SHP77 (cell line): Measurements from ENCODE around the gene CSF2.
"Not testable (repeated sequence)": the region's sequence is repeated elsewhere in the genome, so short reads cannot be mapped to it uniquely, and the experiment has no call there.

Source experiments
- DNase-seq, 2 experiments: peaks; one replicate each; lab custom pipeline; 2025; lab: John Stamatoyannopoulos, UW

Gene CSF2

DNA sequence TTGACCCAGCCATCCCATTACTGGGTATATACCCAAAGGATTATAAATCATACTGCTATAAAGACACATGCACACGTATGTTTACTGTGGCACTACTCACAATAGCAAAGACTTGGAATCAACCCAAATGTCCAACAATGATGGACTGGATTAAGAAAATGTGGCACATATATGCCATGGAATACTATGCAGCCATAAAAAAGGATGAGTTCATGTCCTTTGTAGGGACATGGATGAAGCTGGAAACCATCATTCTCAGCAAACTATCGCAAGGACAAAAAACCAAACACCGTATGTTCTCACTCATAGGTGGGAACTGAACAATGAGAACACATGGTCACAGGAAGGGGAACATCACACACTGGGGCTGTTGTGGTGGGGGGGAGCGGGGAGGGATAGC, 35.4 kb downstream of the CSF2 start:
- DNase-seq = not testable (repeated sequence)

DNA sequence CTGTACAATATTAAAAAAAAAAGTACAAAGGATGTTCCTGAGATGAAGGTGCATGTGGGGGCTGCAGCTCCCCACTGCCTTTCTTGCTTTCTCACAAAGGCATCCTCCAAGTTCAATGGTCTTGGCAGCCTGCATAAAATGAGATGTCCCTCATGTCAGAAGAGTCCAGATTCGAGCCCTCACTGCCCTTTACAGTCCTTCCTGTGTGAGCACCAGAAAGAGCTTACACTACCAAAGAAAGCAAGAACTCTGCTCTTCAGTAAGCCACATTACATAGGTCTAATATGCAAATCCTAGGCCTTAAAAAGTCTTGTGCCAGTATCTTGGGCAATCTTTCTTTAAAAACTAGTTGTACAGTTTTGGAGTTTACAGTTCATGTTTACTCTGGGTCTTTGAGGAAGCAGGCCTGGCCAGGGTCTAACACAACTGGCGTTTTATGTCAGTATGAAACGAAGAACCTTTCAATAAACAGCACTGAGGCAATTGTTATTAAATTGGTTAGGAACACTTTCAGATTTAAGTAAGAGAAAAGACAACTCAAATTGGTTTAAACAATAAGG, 36.0 kb downstream of the CSF2 start:
- no peak for DNase-seq

DNA sequence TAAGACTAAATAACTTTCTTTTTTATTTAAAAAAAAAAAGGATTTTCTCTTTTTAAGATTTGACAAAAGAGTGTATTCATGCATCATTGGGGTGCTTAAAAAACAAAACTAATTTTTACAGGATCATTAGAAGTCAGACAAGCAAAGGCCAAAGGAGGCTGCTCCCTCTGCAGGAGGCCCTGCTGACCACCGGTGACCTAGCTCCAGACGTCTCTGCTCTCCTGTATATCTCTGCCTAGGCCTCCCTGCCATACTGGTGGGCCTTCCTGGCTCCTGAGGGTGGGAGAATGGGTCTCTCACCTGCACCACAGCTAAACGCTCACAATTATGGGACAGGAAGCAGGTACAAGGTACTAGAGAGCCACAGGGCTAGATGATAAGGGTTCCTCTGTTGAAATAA, 36.6 kb downstream of the CSF2 start:
- no peak for DNase-seq

DNA sequence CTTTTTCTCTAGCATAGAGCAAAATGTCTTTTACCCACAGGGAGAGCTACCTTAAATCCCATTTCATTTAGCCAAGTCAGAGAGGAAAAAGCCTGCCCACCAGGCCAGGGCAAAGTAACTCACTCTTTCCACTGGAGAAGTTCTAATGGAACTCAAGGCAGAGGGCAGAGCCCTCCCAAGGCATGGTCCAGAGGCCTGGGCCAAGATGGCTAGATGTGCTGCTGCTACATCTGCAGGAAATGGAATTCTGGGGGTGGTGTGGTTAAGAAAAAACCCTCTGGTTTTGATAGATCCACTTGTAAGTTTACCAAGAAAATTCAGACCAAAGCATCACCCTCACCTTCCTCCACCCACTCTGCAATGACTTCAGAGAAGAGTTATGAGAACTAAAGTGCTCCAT, 37.3 kb downstream of the CSF2 start:
- no peak for DNase-seq

DNA sequence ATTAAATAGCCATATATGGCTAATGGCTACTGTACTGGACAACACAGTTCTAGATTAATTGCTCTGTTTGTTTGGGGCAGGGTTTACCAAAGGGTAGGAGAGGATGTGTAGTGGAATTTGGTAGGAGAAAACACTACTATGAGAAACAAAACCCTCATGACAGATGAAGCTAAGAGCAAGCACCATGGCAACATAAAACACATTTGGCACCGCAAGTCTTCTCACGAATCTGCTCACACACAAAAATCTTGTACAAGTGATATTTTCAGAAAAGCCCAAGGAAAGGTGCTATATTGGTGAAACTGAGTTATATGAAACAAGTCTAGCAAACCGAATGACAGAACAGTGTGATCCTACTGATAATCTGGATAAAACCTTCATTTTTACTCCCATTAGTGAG, 38.5 kb downstream of the CSF2 start:
- DNase-seq = no peak

DNA sequence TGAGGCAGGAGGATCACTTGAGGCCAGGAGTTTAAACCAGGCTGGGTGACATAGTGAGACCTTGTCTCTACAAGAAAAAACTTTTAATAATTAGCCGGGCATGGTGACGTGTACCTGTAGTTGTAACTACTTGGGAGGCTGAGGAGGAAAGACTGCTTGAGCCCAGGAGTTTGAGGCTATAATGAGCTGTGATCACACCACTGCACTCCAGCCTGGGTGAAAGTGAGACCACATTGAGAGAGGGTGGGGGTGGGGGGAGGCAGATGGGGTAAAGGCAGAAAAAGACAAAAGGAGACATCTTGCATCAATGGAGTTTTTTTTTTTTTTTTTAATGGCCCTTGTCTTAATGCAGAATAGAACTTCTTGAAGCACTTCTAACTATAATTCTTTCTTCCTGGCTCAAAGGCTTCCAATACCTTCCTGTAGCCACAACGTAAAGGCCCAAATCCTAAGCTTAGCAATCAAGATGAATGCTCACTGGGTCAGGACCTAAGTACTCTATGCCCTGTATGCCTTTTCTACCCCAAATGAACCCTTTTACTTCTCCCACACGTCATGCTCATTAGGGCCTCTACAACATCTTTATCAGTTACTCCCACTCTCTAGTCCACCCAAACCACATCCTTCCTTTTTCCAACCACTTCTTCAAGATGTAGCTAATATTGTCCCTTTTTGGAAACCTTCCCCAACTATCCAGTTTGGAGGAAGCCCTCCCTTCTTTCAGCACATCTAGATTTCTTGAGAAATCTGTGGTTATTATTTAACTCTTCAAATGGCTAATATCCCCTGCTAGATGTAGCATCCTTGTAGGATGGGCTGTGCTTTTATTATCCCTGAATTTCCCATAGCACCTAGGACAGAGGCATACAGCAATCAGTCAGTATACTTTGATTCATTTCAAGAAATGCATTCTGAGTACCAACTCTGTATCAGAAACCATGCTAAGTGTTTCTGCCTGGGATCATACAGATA, 40.8 kb downstream of the CSF2 start:
- no peak for DNase-seq

DNA sequence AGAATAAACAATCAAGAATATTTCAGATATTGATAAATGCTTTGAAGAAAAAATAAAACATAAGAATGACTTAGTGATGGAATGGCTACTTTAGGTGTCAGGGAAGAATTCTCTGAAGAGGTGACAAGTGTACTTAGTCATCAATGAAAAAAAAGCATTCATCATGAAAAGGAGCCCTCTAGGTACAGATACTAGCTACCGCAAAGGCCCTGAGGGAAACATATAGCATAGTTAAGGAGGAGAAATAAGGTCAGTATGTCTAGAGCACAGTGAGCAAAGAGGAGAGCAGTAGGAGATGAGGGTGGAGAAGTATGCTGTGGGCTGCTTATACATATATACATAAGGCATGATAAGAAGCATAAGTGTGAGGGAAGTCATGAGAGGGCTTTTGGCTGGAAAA, 41.8 kb downstream of the CSF2 start:
- DNase-seq = no peak

DNA sequence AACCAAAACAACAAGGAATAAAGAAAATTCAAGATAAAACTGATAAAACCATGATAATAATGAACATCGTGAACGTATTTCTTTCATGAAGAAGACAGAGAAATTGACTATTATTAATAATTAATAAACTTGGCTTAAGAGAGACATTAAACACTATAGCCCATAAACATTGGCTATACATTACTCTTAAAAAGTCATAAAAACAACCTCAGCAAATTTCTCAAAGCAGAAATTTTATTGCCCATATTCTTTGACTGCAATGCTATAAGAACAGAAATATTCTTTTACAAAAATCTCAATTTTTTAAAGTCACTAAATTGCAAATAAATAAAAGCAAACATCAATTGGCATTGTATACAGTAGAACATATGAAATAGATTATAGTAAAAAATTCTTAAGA, 42.5 kb downstream of the CSF2 start:
- DNase-seq = no peak

DNA sequence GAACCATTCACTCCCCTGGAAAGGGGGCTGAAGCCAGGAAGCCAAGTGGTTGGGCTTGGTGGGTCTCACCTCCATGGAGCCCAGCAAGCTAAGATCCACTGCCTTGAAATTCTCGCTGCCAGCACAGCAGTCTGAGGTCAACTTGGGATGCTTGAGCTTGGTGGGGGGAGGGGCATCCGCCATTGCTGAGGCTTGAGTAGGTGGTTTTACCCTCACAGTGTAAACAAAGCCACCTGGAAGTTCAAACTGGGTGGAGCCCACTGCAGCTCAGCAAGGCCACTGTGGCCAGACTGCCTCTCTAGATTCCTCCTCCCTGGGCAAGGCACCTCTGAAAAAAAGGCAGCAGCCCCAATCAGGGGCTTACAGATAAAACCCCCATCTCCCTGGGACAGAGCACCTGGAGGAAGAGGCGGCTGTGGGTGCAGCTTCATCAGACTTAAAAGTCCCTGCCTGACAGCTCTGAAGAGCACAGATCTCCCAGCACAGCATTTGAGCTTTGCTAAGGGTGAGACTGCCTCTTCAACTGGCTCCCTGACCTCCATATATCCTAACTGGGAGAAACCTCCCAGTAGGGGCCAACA, 43.4 kb downstream of the CSF2 start:
- DNase-seq = not testable (repeated sequence)

DNA sequence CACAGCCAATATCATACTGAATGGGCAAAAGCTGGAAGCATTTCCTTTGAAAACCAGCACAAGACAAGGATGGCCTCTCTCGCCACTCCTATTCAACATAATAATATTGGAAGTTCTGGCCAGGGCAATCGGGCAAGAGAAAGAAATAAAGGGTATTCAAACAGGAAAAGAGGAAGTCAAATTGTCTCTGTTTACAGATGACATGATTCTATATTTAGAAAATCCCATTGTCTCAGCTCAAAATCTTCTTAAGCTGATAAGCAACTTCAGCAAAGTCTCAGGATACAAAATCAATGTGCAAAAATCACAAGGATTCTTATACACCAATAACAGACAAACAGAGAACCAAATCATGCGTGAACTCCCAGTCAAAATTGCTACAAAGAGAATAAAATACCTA, 47.1 kb downstream of the CSF2 start:
- not testable (repeated sequence) for DNase-seq

DNA sequence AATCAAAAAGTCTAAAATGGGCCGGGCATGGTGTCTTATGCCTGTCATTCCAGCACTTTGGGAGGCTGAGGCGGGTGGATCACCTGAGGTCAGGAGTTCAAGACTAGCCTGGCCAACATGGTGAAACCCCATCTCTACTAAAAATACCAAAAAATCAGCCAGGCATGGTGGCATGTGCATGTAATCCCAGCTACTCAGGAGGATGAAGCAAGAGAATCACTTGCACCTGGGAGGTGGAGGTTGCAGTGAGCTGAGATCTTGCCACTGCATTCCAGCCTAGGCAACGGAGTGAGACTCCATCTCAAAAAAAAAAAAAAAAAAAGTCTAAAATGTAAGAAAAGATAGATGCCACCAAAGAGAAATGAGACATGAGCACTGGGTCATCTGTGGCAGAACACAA, 49.4 kb downstream of the CSF2 start:
- not testable (repeated sequence) for DNase-seq

DNA sequence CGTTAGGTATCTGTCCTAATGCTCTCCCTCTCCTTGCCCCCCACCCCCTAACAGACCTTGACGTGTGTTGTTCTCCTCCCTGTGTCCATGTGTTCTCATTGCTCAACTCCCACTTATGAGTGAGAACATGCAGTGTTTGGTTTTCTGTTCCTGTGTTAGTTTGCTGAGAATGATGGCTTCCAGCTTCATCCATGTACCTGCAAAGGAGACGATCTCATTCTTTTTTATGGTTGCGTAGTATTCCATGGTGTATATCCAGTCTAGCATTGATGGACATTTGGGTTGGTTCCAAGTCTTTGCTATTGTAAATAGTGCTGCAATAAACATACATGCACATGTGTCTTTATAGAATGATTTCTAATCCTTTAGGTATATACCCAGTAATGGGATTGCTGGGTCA, 50.0 kb downstream of the CSF2 start:
- not testable (repeated sequence) for DNase-seq
